HG03575 (cell line): Measurements from ENCODE around the gene STAB2.

ENCODE experiments used
- ATAC-seq: cut with Tn5 transposase; IDR thresholded peaks from one replicate; pipeline ENCODE4 v1.9.1; 2021; ENCODE audit not compliant: unreplicated experiment, insufficient number of reproducible peaks, low FRiP score; ENCODE audit errors: extremely low read depth

The STAB2 gene

DNA sequence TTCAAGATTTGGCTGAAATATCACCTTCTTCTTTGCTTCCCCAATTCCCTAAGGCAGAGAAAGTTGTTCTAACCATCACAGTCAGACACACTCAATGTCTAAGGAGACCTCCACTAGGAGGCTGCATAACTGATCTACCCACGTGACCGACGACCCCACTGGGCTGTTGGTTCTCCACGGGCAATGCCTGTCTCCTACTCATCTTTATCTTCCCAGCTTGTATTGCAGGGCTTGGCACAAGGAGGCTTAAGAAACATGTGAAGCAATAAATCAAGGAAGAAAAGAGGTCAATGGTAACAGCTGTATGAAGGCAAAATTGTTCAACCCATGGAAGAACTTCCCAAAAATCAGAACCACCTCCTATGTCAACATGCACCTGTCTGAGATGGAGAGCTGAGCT lies 226.9 kb downstream of the STAB2 start:
- no peak for ATAC-seq

DNA sequence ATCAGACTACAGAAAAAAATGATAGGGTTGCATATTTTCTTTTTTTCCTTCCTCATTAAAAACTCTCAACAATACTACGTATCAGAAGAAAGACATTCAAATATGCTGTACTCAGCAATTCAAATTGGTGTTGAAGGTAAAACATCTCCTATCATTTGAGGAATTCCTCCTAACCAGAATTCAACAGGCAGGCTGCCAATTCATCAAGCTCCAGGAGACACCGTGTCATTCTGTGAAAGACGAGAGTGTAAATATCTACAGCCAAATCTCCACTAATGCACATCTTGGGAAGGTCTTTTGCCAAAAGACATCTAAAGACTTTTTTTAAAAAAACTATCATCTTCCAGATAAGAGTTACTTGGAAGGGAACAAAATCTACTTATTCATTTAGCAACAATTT lies 227.4 kb downstream of the STAB2 start:
- ATAC-seq: no peak
